ENCODE data around the gene MPV17. TPM values are rescaled to one million over a fixed set of nuclear protein-coding genes. Genes with fewer than 3 reads are reported as not detected.

MPV17 gene
- total and polyA plus RNA-seq, 2 of the 13 experiments (the other 11 are each of a cell fraction or from before 2014, with no cell fraction given) = 48.9 to 129 TPM

DNA sequence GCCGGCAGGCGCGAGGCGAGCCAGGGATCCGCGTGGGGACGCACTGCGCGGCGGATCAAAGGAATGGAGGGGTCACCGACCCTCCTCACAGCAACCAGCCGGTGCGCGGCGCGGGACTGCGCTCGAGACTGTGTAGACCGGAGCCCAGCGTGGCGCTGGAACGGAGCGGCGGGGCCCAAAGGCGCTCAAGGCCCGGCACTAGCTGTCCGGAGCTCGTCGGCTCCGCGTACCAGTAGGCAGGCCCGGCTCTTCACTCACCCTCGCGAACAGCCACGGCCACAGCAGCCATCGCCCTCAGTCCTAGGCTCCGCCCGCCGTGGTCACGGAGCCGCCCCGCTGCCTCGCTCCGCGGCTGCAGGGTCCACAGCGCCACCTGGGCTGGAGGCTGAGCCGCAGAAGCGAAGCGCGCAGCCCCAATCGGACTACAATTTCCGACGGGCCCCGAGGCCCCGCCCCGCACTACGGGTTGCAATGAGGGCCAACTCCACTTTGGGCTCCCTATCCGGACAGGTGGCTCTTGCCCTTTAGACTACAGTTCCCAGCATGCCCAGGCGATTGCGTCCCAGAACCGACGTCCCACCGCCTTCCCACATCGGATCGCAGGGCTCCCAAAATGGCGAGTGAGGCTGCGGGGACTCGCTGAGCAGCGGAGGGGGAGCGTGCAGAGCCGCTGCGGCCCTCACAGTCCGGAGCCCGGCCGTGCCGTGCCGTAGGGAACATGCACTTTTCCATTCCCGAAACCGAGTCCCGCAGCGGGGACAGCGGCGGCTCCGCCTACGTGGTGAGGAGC is 47.3 kb upstream of the MPV17 start, which contains the start of the genes EIF2B4 and SNX17 (continued):
- TF ChIP-seq PRDM10 (CRISPR knock-in tag; IDR thresholded peaks at IDR 0.05; ENCODE audit: low read depth) (peak; percentile 91), SMAD1 (CRISPR knock-in tag; IDR thresholded peaks at IDR 0.05; ENCODE audit: borderline replicate concordance, low read depth) (peak; percentile 96), ZNF484 (CRISPR knock-in tag; IDR thresholded peaks at IDR 0.05; ENCODE audit: borderline replicate concordance, low read depth) (0 out of 2 replicates have a peak, but pooled peaks have one; percentile 51), RFX3 (CRISPR knock-in tag; IDR thresholded peaks at IDR 0.05) (no peak), POLR2A (IDR thresholded peaks at IDR 0.05; ENCODE audit: insufficient read depth in 1 of 2, low read depth in 2 of 2, low read length in 2 of 2) (peak in 1 of 2 experiments; percentile 92; a peak in 2 of 4 replicates), ZNF776 (CRISPR knock-in tag; IDR thresholded peaks at IDR 0.05) (peak; percentile 92), DR1 (CRISPR knock-in tag; IDR thresholded peaks at IDR 0.05) (peak; percentile 86; the same call in 1 of the 2 replicates), KAT8 (CRISPR knock-in tag; IDR thresholded peaks at IDR 0.05) (peak; percentile 97), ZNF263 (CRISPR knock-in tag; IDR thresholded peaks at IDR 0.05) (peak; percentile 69), ZNF451 (CRISPR knock-in tag; IDR thresholded peaks at IDR 0.05) (peak; percentile 96), AFF4 (CRISPR knock-in tag; IDR thresholded peaks at IDR 0.05) (peak; percentile 35; the same call in 1 of the 2 replicates)
- TF ChIP-seq, protein P1, sequence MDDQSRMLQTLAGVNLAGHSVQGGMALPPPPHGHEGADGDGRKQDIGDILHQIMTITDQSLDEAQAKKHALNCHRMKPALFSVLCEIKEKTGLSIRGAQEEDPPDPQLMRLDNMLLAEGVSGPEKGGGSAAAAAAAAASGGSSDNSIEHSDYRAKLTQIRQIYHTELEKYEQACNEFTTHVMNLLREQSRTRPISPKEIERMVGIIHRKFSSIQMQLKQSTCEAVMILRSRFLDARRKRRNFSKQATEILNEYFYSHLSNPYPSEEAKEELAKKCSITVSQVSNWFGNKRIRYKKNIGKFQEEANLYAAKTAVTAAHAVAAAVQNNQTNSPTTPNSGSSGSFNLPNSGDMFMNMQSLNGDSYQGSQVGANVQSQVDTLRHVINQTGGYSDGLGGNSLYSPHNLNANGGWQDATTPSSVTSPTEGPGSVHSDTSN (CRISPR knock-in tag; IDR thresholded peaks at IDR 0.05; ENCODE audit: borderline replicate concordance) = no peak; the same call in 1 of the 2 replicates
- TF ChIP-seq, protein P2, sequence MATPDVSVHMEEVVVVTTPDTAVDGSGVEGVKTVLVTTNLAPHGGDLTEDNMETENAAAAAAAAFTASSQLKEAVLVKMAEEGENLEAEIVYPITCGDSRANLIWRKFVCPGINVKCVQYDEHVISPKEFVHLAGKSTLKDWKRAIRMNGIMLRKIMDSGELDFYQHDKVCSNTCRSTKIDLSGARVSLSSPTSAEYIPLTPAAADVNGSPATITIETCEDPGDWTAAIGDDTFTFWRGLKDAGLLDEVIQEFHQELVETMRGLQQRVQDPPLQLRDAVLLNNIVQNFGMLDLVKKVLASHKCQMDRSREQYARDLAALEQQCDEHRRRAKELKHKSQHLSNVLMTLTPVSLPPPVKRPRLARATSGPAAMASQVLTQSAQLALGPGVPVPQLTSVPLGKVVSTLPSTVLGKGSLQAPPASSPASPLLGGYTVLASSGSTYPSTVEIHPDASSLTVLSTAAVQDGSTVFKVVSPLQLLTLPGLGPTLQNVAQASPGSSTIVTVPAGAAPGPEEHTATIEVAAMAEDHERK (CRISPR knock-in tag; IDR thresholded peaks at IDR 0.05; ENCODE audit: low read depth) = peak; percentile 98

Measured in HepG2 (cell line).